NCI-H2227 treated with DMSO at 0.1 percent for 48 hours (cell line): ENCODE results near the gene TPX2.

Source experiments
- DNase-seq: peaks from one replicate; lab custom pipeline; 2025; lab: John Stamatoyannopoulos, UW

The TPX2 gene

GRCh38 chr20:31705598-31706597 is 33.2 kb upstream of the TPX2 start:
- no peak for DNase-seq

GRCh38 chr20:31706607-31707257 is 32.4 kb upstream of the TPX2 start:
- DNase-seq: no peak

- DNase-seq: no peak
Observed at GRCh38 chr20:31707258-31707615, 31.9 kb upstream of the TPX2 start.

- DNase-seq: no peak
Observed at GRCh38 chr20:31707994-31708735, 30.9 kb upstream of the TPX2 start.

GRCh38 chr20:31708736-31709534 is 30.2 kb upstream of the TPX2 start:
- DNase-seq: no peak

- DNase-seq: no peak
Observed at GRCh38 chr20:31709939-31710338, 29.2 kb upstream of the TPX2 start.

GRCh38 chr20:31710423-31711108 is 28.5 kb upstream of the TPX2 start:
- DNase-seq: no peak

- no peak for DNase-seq
Observed at GRCh38 chr20:31711179-31712111, 27.6 kb upstream of the TPX2 start.

- DNase-seq: no peak
Observed at GRCh38 chr20:31712112-31712553, 27.0 kb upstream of the TPX2 start.

- no peak for DNase-seq
Observed at GRCh38 chr20:31712564-31713311, 26.4 kb upstream of the TPX2 start.

- DNase-seq: no peak
Observed at GRCh38 chr20:31713312-31714273, 25.5 kb upstream of the TPX2 start.

GRCh38 chr20:31715766-31716165 is 23.3 kb upstream of the TPX2 start:
- no peak for DNase-seq

- no peak for DNase-seq
Observed at GRCh38 chr20:31716351-31716750, 22.7 kb upstream of the TPX2 start.

GRCh38 chr20:31716818-31717477 is 22.1 kb upstream of the TPX2 start:
- no peak for DNase-seq

- DNase-seq: peak; percentile 90
Observed at GRCh38 chr20:31717478-31718201, 21.4 kb upstream of the TPX2 start.

GRCh38 chr20:31718952-31719643 is 20.0 kb upstream of the TPX2 start:
- DNase-seq: peak; percentile 30
